Panc1 (cell line): Measurements from ENCODE around the gene RNF111.

Experiments
- POLR2AphosphoS5 ChIP-seq: IDR thresholded peaks from 2 replicates; pipeline ENCODE4 v1.6.1; 2012; ENCODE audit warnings: mild to moderate bottlenecking, low read depth, low read length, moderate library complexity
- SIN3A ChIP-seq: IDR thresholded peaks from 2 replicates; pipeline ENCODE4 v1.6.1; 2012; ENCODE audit warnings: low read depth, mild to moderate bottlenecking, low read length, moderate library complexity, borderline replicate concordance; ENCODE audit not compliant: insufficient read depth
- TF ChIP-seq, protein P1 (sequence below): fragments of 450-650 bp; IDR thresholded peaks from 2 replicates; pipeline ENCODE4 v1.5.1; 2017; ENCODE audit warnings: mild to moderate bottlenecking
- TF ChIP-seq, protein P2 (sequence below), 2 experiments: IDR thresholded peaks; 2 replicates each; pipeline ENCODE4 v1.6.1; 2011 to 2012; ENCODE audit warnings: low read depth in 2 of 2, control low read depth in 1 of 2, low read length in 1 of 2, mild to moderate bottlenecking in 1 of 2, moderate library complexity in 1 of 2; ENCODE audit not compliant: insufficient read depth in 1 of 2

DNA sequence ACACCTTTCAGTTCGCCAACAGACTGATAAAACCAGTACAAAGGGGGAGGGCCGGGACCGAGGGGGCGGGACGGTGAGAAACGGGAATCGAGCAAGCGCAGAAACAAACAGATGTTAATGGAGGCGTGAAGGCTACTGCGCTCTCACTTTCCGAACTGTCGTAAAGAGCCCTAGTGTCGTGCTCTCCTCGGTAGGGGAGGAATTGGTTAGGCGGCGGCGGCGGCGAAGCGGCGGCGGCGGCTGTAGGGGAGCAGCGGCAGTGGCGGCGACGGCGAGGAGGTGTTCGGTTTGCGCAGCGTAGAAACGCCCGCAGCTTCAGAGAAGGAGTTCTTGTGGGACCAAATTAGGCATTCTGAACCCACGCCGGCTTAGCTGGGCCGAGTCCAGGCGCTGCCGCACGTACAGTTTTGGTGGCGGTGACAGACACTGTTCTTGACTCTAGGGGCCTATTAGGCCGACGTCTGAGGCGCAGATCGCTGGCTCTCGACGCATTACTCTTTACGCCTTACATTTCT, at the start of gene RNF111:
- peak; percentile 69 for TF ChIP-seq POLR2AphosphoS5
- TF ChIP-seq, protein P1, sequence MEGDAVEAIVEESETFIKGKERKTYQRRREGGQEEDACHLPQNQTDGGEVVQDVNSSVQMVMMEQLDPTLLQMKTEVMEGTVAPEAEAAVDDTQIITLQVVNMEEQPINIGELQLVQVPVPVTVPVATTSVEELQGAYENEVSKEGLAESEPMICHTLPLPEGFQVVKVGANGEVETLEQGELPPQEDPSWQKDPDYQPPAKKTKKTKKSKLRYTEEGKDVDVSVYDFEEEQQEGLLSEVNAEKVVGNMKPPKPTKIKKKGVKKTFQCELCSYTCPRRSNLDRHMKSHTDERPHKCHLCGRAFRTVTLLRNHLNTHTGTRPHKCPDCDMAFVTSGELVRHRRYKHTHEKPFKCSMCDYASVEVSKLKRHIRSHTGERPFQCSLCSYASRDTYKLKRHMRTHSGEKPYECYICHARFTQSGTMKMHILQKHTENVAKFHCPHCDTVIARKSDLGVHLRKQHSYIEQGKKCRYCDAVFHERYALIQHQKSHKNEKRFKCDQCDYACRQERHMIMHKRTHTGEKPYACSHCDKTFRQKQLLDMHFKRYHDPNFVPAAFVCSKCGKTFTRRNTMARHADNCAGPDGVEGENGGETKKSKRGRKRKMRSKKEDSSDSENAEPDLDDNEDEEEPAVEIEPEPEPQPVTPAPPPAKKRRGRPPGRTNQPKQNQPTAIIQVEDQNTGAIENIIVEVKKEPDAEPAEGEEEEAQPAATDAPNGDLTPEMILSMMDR, result no peak
- TF ChIP-seq, protein P2, sequence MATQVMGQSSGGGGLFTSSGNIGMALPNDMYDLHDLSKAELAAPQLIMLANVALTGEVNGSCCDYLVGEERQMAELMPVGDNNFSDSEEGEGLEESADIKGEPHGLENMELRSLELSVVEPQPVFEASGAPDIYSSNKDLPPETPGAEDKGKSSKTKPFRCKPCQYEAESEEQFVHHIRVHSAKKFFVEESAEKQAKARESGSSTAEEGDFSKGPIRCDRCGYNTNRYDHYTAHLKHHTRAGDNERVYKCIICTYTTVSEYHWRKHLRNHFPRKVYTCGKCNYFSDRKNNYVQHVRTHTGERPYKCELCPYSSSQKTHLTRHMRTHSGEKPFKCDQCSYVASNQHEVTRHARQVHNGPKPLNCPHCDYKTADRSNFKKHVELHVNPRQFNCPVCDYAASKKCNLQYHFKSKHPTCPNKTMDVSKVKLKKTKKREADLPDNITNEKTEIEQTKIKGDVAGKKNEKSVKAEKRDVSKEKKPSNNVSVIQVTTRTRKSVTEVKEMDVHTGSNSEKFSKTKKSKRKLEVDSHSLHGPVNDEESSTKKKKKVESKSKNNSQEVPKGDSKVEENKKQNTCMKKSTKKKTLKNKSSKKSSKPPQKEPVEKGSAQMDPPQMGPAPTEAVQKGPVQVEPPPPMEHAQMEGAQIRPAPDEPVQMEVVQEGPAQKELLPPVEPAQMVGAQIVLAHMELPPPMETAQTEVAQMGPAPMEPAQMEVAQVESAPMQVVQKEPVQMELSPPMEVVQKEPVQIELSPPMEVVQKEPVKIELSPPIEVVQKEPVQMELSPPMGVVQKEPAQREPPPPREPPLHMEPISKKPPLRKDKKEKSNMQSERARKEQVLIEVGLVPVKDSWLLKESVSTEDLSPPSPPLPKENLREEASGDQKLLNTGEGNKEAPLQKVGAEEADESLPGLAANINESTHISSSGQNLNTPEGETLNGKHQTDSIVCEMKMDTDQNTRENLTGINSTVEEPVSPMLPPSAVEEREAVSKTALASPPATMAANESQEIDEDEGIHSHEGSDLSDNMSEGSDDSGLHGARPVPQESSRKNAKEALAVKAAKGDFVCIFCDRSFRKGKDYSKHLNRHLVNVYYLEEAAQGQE (IDR thresholded peaks at IDR 0.05; ENCODE audit: insufficient read depth in 1 of 2, low read depth in 2 of 2, low read length in 1 of 2), result no peak
- TF ChIP-seq SIN3A, result peak; percentile 71; the same call in 1 of the 2 replicates
